PFSK-1 (cell line): ENCODE results near the gene OSGEP.

Source experiments
- FOXP2 ChIP-seq: optimal IDR thresholded peaks from 2 replicates; pipeline ENCODE3; 2011; ENCODE audit warnings: borderline replicate concordance, control low read depth, inconsistent platforms; ENCODE audit not compliant: insufficient read depth; ENCODE audit errors: extremely low read length, extremely low read depth
- POLR2AphosphoS5 ChIP-seq: IDR thresholded peaks from 2 replicates; pipeline ENCODE4 v1.6.1; 2012; ENCODE audit warnings: low read depth, mild to moderate bottlenecking, control low read depth, low read length, moderate library complexity
- SIN3A ChIP-seq: IDR thresholded peaks from 2 replicates; pipeline ENCODE4 v1.6.1; 2012; ENCODE audit warnings: mild to moderate bottlenecking, low read length, moderate library complexity, borderline replicate concordance; ENCODE audit not compliant: insufficient read depth
- TAF1 ChIP-seq: IDR thresholded peaks from 2 replicates; pipeline ENCODE4 v1.6.1; 2012; ENCODE audit warnings: low read length, control low read depth, borderline replicate concordance; ENCODE audit not compliant: insufficient read depth
- TF ChIP-seq, protein P1 (sequence below), 2 experiments: IDR thresholded peaks; 2 replicates each; pipeline versions ENCODE4 v1.6.1 to v1.8.0; 2011 to 2012; ENCODE audit warnings: low read depth in 2 of 2, low read length in 2 of 2, control low read depth in 1 of 2, inconsistent platforms in 1 of 2, mild to moderate bottlenecking in 1 of 2, moderate library complexity in 1 of 2; ENCODE audit not compliant: insufficient read depth in 1 of 2

The OSGEP gene

DNA sequence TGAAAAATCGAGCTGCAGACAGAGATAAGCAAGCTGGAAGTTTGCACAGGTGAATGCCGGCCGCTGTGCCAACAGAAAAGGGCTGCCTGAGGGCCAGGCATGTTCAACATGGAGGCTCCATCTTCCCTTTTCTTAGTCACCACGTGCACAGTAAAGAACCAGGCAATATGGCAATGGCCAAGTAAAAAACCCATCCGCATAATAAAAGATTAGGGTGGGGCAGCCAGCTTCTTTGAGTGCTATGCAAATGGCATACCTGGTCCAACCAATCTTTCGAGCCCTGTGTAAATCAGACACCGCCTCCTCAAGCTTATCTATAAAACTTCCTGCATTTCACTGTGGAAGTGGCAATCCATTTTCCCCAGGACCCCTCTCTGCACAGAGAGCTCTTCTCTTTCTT lies 31.3 kb upstream of the OSGEP start:
- TF ChIP-seq SIN3A (no peak), POLR2AphosphoS5 (no peak), TAF1 (no peak), FOXP2 (no peak)
- TF ChIP-seq, protein P1, sequence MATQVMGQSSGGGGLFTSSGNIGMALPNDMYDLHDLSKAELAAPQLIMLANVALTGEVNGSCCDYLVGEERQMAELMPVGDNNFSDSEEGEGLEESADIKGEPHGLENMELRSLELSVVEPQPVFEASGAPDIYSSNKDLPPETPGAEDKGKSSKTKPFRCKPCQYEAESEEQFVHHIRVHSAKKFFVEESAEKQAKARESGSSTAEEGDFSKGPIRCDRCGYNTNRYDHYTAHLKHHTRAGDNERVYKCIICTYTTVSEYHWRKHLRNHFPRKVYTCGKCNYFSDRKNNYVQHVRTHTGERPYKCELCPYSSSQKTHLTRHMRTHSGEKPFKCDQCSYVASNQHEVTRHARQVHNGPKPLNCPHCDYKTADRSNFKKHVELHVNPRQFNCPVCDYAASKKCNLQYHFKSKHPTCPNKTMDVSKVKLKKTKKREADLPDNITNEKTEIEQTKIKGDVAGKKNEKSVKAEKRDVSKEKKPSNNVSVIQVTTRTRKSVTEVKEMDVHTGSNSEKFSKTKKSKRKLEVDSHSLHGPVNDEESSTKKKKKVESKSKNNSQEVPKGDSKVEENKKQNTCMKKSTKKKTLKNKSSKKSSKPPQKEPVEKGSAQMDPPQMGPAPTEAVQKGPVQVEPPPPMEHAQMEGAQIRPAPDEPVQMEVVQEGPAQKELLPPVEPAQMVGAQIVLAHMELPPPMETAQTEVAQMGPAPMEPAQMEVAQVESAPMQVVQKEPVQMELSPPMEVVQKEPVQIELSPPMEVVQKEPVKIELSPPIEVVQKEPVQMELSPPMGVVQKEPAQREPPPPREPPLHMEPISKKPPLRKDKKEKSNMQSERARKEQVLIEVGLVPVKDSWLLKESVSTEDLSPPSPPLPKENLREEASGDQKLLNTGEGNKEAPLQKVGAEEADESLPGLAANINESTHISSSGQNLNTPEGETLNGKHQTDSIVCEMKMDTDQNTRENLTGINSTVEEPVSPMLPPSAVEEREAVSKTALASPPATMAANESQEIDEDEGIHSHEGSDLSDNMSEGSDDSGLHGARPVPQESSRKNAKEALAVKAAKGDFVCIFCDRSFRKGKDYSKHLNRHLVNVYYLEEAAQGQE (IDR thresholded peaks at IDR 0.05; ENCODE audit: insufficient read depth in 1 of 2, low read depth in 2 of 2, low read length in 2 of 2): no peak

DNA sequence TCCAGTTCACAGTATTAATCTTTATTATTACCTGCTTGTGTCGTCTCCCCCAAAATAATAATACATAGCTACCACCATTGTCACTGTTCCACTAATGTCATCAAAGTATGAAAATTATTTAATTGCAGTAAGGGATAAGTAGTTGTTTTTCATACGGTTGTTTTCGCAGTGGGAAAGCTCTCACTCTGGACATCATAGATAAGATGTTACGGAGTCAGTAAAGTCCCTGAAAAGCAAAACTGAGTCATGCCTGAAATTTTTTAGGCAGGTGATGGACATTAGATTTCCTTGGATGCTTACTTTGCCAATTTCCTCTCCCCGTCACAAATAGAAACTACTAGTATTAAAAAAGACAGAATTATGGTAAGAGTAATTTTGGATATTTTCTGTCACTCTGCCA lies 27.8 kb upstream of the OSGEP start:
- no peak for TF ChIP-seq FOXP2
- TF ChIP-seq, protein P1 (IDR thresholded peaks at IDR 0.05; ENCODE audit: insufficient read depth in 1 of 2, low read depth in 2 of 2, low read length in 2 of 2): no peak
- no peak for TF ChIP-seq SIN3A
- no peak for TF ChIP-seq TAF1
- TF ChIP-seq POLR2AphosphoS5: no peak

DNA sequence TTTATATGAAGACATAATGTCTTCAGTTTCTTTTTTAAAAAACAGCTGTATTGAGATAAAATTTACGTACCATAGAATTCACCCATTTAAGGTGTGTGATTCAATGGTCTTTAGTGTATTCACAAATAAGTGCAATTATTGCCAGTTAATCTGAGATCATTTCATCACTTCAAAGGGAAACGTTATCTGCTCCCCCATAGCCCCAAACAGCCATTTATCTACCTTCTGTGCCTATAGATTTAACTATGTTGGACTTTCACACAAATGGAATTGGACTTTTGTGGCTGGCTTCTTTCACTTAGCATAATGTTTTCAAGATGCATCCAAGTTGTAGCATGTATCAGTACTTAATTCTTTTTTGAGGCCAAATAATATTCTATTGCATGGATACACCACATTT lies 24.3 kb upstream of the OSGEP start:
- no peak for TF ChIP-seq SIN3A
- TF ChIP-seq, protein P1 (IDR thresholded peaks at IDR 0.05; ENCODE audit: insufficient read depth in 1 of 2, low read depth in 2 of 2, low read length in 2 of 2): no peak
- TF ChIP-seq TAF1: no peak

DNA sequence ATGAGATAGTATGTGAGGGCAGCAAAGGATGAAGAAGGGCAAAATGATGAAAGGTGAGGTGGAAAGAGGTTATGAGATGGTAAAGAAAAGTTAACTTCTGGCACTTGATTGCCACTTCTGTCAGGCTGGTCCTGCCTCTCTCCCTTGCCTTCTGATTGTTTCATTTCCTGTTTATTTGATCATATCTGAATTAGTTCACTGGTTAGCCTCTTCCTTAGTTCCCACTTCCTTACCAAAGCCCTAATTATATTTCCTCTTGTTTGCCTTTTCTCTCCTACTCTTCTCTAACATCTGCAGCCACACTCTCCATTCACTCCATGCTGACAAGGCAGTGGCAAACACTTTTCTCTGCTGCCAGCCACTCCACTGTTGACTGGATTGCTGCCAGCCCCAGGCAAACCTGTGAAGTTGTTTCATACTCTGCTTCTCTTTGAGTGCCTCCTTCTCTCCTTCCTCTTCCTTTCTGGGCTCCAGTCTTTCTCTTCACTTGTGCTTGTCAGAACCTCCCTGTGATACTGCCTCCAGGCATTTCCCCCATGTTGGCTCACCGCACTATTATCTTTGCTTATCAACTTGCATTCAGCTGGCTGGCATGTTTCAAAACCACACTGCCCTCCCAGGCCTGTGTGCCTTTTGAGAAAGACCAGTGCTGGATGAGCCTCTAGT lies 22.7 kb upstream of the OSGEP start:
- TF ChIP-seq FOXP2 (no peak), SIN3A (no peak), POLR2AphosphoS5 (no peak), TAF1 (no peak)
- TF ChIP-seq, protein P1 (IDR thresholded peaks at IDR 0.05; ENCODE audit: insufficient read depth in 1 of 2, low read depth in 2 of 2, low read length in 2 of 2): no peak

DNA sequence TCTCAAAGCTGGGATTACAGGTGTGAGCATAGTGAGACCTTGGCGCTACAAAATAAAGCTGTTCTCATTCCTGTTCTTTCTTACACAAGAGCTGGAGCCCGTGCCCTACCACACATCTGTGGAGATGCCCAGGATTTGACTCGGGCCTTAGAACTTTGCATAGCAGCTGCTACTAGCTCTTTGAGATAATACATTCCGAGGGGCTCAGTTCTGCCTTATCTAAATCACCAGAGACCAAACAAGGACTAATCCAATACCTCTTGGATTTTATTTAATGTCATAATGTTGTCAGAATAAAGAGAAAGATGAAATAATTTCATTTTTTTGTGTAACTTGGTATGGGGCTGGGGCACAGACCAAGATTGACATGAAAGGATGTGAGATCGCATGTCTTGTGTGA lies 22.2 kb upstream of the OSGEP start:
- TF ChIP-seq FOXP2 (no peak), TAF1 (no peak), POLR2AphosphoS5 (no peak), SIN3A (no peak)
- TF ChIP-seq, protein P1 (IDR thresholded peaks at IDR 0.05; ENCODE audit: insufficient read depth in 1 of 2, low read depth in 2 of 2, low read length in 2 of 2): no peak
